Measurements from ENCODE around the gene TMEM232. TPM values are rescaled to one million over a fixed set of nuclear protein-coding genes. Genes with fewer than 3 reads are reported as not detected.

The TMEM232 gene
- total RNA-seq, 1 experiment from 2014 or later, result 4.2 TPM

Small RNA genes lying within 50 kb of the gene (small RNA-seq; reads per million reads assigned to genes)
- gene MIR548F3, result not detected
- not detected for gene RF00432

Other genes starting within 250 kb of the TMEM232 start
- 64.9 and 121 TPM in 2 replicates for gene SLC25A46, start 12.3 kb upstream of the TMEM232 start, total RNA-seq (2014; rRNA removed; shearing (Covaris generic); ENCODE audit: low replicate concordance)